ENCODE data around the gene ZFP92. TPM values are rescaled to one million over a fixed set of nuclear protein-coding genes. Genes with fewer than 3 reads are reported as not detected.
"Not testable (repeated sequence)": the region's sequence is repeated elsewhere in the genome, so short reads cannot be mapped to it uniquely, and the experiment has no call there.

The ZFP92 gene
- total RNA-seq, 5 donors from 2014 or later (not counting 1 experiment from before 2014, with no cell fraction given), result 0.60 to 1.4 (median 1.2) TPM

DNA sequence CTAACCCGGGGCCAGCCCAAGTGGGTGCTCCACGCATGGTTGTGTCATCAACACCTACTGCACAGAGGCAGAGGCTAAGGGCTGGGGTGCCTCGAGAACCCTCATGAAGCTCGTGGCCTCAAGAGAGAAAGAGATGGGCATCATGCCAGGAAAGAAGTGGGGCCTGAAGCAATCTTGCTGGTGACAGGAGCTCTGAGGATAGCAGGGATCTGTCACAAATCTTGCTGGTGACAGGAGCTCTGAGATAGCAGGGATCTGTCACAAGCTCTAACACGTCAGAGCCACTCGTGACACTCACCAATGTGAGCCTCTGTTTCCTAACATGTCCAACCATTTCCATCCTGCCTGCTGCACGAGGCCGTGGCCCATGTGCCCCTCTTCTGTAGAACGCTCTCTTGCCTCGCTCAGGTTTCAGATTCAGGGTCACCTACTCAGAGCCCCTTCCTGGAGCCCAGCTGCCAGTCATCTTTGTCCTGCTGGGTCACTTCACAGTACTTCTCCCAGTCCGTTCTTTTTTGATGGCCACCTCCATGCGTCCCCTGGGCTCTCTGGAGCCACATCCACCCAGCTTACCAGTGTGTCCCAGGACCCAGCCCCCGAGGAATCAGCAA, 31.2 kb upstream of the ZFP92 start:
- no peaks in the 10 kb centered on the region for H3K9me3 ChIP-seq
- Mint-ChIP-seq H3K9me3 (peaks cover 0 to 3% (median 0%) of the 10 kb centered on the region in 3 donors), H3K4me3 (no peak overlapping the region), H3K36me3 (no peaks in the 10 kb centered on the region), H3K4me1 (no peaks in the 10 kb centered on the region), H3K27me3 (peaks cover 0 to 5% of the 10 kb centered on the region in 2 donors), H3K27ac (no peak overlapping the region)
- no peaks in the 10 kb centered on the region for H3K4me1 ChIP-seq (ENCODE audit: control insufficient read depth in 1 of 2, extremely low read depth in 1 of 2, insufficient read depth in 2 of 2, low read length in 2 of 2)
- H3K27me3 ChIP-seq (replicated peaks in 1 of 2; ENCODE audit: control insufficient read depth in 2 of 2, extremely low read depth in 1 of 2, insufficient read depth in 2 of 2, low read length in 1 of 2), result peaks cover 0 to 2% of the 10 kb centered on the region in 2 experiments
- H3K27ac ChIP-seq (ENCODE audit: low read length), result no peak overlapping the region
- H3K4me3 ChIP-seq (ENCODE audit: control insufficient read depth in 1 of 2, extremely low read depth in 1 of 2, low read length in 1 of 2), result no peak overlapping the region
- CTCF ChIA-PET, result no interaction called here
- no peak for ATAC-seq (replicated peaks in 1 of 4)
- DNase-seq, result no peak
- 96% methylated on average over 4 of the region's 13 CpGs for WGBS (ENCODE audit: insufficient coverage)
- POLR2A ChIA-PET, result interaction anchor here in 1 of 2 donors (0.7 kb wide), 1 partner anchor 42 kb away, joined by 3 read pairs; no protein-coding TSS in a partner anchor
- no peaks in the 10 kb centered on the region for H3K36me3 ChIP-seq (ENCODE audit: control insufficient read depth in 2 of 2, extremely low read depth in 1 of 2, insufficient read depth in 1 of 2, low read length in 1 of 2)

DNA sequence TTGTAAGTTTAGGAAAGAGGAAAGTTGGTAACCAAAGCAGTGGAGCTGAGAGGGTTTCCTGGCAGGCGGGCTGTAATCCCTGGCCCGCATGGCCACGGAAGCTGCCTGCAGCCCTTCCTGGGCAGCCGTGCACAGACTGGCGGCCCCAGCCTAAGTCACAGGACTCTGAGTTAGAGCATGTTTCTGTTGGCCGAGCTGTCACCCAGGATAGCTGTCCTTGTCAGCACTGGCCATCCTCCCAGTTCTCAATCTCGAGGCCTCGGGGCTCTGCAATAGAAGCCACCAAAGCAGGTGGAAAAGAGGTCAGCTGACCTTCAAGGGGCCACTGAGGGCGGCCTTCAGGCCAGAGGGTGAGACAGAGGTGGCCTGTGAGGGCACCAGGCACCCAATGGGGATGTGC, 30.6 kb upstream of the ZFP92 start:
- CTCF ChIA-PET, result no interaction called here
- POLR2A ChIA-PET, result interaction anchor here in 1 of 2 donors (0.7 kb wide), 1 partner anchor 43 kb away, joined by 3 read pairs; no protein-coding TSS in a partner anchor
- 92% methylated on average over 6 of the region's 9 CpGs for WGBS (ENCODE audit: insufficient coverage)
- Mint-ChIP-seq H3K9me3 (peaks cover 0 to 3% (median 0%) of the 10 kb centered on the region in 3 donors), H3K27me3 (peaks cover 0 to 5% of the 10 kb centered on the region in 2 donors), H3K27ac (no peak overlapping the region), H3K36me3 (no peaks in the 10 kb centered on the region), H3K4me3 (no peak overlapping the region), H3K4me1 (no peaks in the 10 kb centered on the region)
- Histone ChIP-seq H3K4me3 (ENCODE audit: control insufficient read depth in 1 of 2, extremely low read depth in 1 of 2, low read length in 1 of 2) (no peak overlapping the region), H3K27ac (ENCODE audit: low read length) (no peak overlapping the region), H3K4me1 (ENCODE audit: control insufficient read depth in 1 of 2, extremely low read depth in 1 of 2, insufficient read depth in 2 of 2, low read length in 2 of 2) (no peaks in the 10 kb centered on the region), H3K36me3 (ENCODE audit: control insufficient read depth in 2 of 2, extremely low read depth in 1 of 2, insufficient read depth in 1 of 2, low read length in 1 of 2) (no peaks in the 10 kb centered on the region), H3K9me3 (no peaks in the 10 kb centered on the region), H3K27me3 (replicated peaks in 1 of 2; ENCODE audit: control insufficient read depth in 2 of 2, extremely low read depth in 1 of 2, insufficient read depth in 2 of 2, low read length in 1 of 2) (peaks cover 0 to 2% of the 10 kb centered on the region in 2 experiments)
- DNase-seq, result no peak
- ATAC-seq (replicated peaks in 1 of 4), result no peak

GRCh38 chrX:153381684-153382532, 29.4 kb upstream of the ZFP92 start:
- DNase-seq (peak in 9 of 35 experiments; percentile 2 to 25 (median 6)), ATAC-seq (replicated peaks in 1 of 4) (peak in 2 of 4 experiments; percentile 57 to 62)
- no peak overlapping the region for H3K27ac ChIP-seq (ENCODE audit: low read length)
- H3K9me3 ChIP-seq, result no peaks in the 10 kb centered on the region
- peaks cover 0 to 3% (median 0%) of the 10 kb centered on the region in 3 donors for H3K9me3 Mint-ChIP-seq
- CTCF ChIA-PET, result no interaction called here
- H3K36me3 Mint-ChIP-seq, result no peaks in the 10 kb centered on the region
- H3K27me3 ChIP-seq (replicated peaks in 1 of 2; ENCODE audit: control insufficient read depth in 2 of 2, extremely low read depth in 1 of 2, insufficient read depth in 2 of 2, low read length in 1 of 2), result no peaks in the 10 kb centered on the region
- H3K4me3 Mint-ChIP-seq, result no peak overlapping the region
- H3K27me3 Mint-ChIP-seq, result peaks cover 0 to 4% of the 10 kb centered on the region in 2 donors
- no peaks in the 10 kb centered on the region for H3K4me1 ChIP-seq (ENCODE audit: control insufficient read depth in 1 of 2, extremely low read depth in 1 of 2, insufficient read depth in 2 of 2, low read length in 2 of 2)
- no peaks in the 10 kb centered on the region for H3K4me1 Mint-ChIP-seq
- H3K4me3 ChIP-seq (ENCODE audit: control insufficient read depth in 1 of 2, extremely low read depth in 1 of 2, low read length in 1 of 2), result no peak overlapping the region
- peak overlapping the region; percentile 17 to 23 for H3K27ac Mint-ChIP-seq
- 74% methylated on average over 7 of the region's 12 CpGs for WGBS (ENCODE audit: insufficient coverage)
- POLR2A ChIA-PET, result no interaction called here
- no peaks in the 10 kb centered on the region for H3K36me3 ChIP-seq (ENCODE audit: control insufficient read depth in 2 of 2, extremely low read depth in 1 of 2, insufficient read depth in 1 of 2, low read length in 1 of 2)

GRCh38 chrX:153382563-153383482, 28.4 kb upstream of the ZFP92 start:
- no peaks in the 10 kb centered on the region for H3K36me3 ChIP-seq (ENCODE audit: control insufficient read depth in 2 of 2, extremely low read depth in 1 of 2, insufficient read depth in 1 of 2, low read length in 1 of 2)
- WGBS (ENCODE audit: insufficient coverage), result 95% methylated on average over 3 of the region's 3 CpGs
- ATAC-seq (replicated peaks in 1 of 4), result no peak

DNA sequence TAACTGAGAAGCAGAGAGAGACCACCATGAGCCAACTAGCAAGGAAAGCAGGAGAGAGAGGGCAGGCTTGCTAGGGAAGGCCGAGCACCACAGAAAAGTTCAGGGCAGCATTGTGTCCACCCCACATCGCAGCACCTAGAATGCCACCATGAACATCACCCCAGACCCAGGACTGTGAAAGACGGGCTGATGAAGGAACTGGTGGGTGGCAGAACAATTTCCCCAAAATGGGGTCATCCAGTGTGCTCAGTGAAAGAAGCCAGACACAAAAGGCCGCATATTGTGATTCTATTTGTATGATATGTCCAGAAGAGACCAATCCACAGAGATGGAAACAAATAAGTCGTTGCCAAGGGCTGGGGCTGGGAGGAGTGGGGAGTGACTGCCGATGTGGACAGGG, 26.9 kb upstream of the ZFP92 start:
- CTCF ChIA-PET, result no interaction called here
- no CpG with 5 or more reads among the region's 6 CpGs for WGBS (ENCODE audit: insufficient coverage)
- DNase-seq, result no peak

More at GRCh38 chrX:153382563-153383482, 28.4 kb upstream of the ZFP92 start:
- H3K27ac Mint-ChIP-seq, result no peak overlapping the region
- ChIA-PET POLR2A (no interaction called here), CTCF (no interaction called here)
- H3K4me1 ChIP-seq (ENCODE audit: control insufficient read depth in 1 of 2, extremely low read depth in 1 of 2, insufficient read depth in 2 of 2, low read length in 2 of 2), result no peaks in the 10 kb centered on the region
- no peaks in the 10 kb centered on the region for H3K27me3 ChIP-seq (replicated peaks in 1 of 2; ENCODE audit: control insufficient read depth in 2 of 2, extremely low read depth in 1 of 2, insufficient read depth in 2 of 2, low read length in 1 of 2)
- H3K9me3 ChIP-seq, result no peaks in the 10 kb centered on the region
- H3K27me3 Mint-ChIP-seq, result no peaks in the 10 kb centered on the region
- no peak overlapping the region for H3K4me3 Mint-ChIP-seq
- H3K36me3 Mint-ChIP-seq, result no peaks in the 10 kb centered on the region
- no peaks in the 10 kb centered on the region for H3K4me1 Mint-ChIP-seq
- no peak overlapping the region for H3K27ac ChIP-seq (ENCODE audit: low read length)
- no peaks in the 10 kb centered on the region for H3K9me3 Mint-ChIP-seq
- no peak for DNase-seq
- no peak overlapping the region for H3K4me3 ChIP-seq (ENCODE audit: control insufficient read depth in 1 of 2, extremely low read depth in 1 of 2, low read length in 1 of 2)

GRCh38 chrX:153384973-153385372, 26.3 kb upstream of the ZFP92 start:
- H3K27me3 ChIP-seq (replicated peaks in 1 of 2; ENCODE audit: control insufficient read depth in 2 of 2, extremely low read depth in 1 of 2, insufficient read depth in 2 of 2, low read length in 1 of 2); H3K27ac ChIP-seq (ENCODE audit: low read length); H3K27me3 Mint-ChIP-seq; H3K4me1 ChIP-seq (ENCODE audit: control insufficient read depth in 1 of 2, extremely low read depth in 1 of 2, insufficient read depth in 2 of 2, low read length in 2 of 2); CTCF ChIA-PET; POLR2A ChIA-PET; DNase-seq; H3K4me3 Mint-ChIP-seq; H3K36me3 ChIP-seq (ENCODE audit: control insufficient read depth in 2 of 2, extremely low read depth in 1 of 2, insufficient read depth in 1 of 2, low read length in 1 of 2); H3K4me1 Mint-ChIP-seq; ATAC-seq (replicated peaks in 1 of 4); H3K9me3 Mint-ChIP-seq; H3K36me3 Mint-ChIP-seq; H3K27ac Mint-ChIP-seq; H3K4me3 ChIP-seq (ENCODE audit: control insufficient read depth in 1 of 2, extremely low read depth in 1 of 2, low read length in 1 of 2); H3K9me3 ChIP-seq: not testable (repeated sequence)
- no CpG with 5 or more reads among the region's 2 CpGs for WGBS (ENCODE audit: insufficient coverage)

More for the DNA sequence above, 26.9 kb upstream of the ZFP92 start:
- H3K4me3 ChIP-seq (ENCODE audit: control insufficient read depth in 1 of 2, extremely low read depth in 1 of 2, low read length in 1 of 2), result no peak overlapping the region
- Mint-ChIP-seq H3K36me3 (no peaks in the 10 kb centered on the region), H3K4me3 (no peak overlapping the region), H3K9me3 (no peaks in the 10 kb centered on the region), H3K27me3 (no peaks in the 10 kb centered on the region), H3K4me1 (no peaks in the 10 kb centered on the region), H3K27ac (no peak overlapping the region)
- no peaks in the 10 kb centered on the region for H3K36me3 ChIP-seq (ENCODE audit: control insufficient read depth in 2 of 2, extremely low read depth in 1 of 2, insufficient read depth in 1 of 2, low read length in 1 of 2)
- peaks cover 0 to 2% of the 10 kb centered on the region in 2 experiments for H3K27me3 ChIP-seq (replicated peaks in 1 of 2; ENCODE audit: control insufficient read depth in 2 of 2, extremely low read depth in 1 of 2, insufficient read depth in 2 of 2, low read length in 1 of 2)
- no peaks in the 10 kb centered on the region for H3K9me3 ChIP-seq
- H3K27ac ChIP-seq (ENCODE audit: low read length), result no peak overlapping the region
- no peaks in the 10 kb centered on the region for H3K4me1 ChIP-seq (ENCODE audit: control insufficient read depth in 1 of 2, extremely low read depth in 1 of 2, insufficient read depth in 2 of 2, low read length in 2 of 2)
- POLR2A ChIA-PET, result no interaction called here
- ATAC-seq (replicated peaks in 1 of 4), result no peak

Measured in T-cell (primary cell).